Activated naive CD4-positive, alpha-beta T cell treated with anti-CD3 and anti-CD28 coated beads, Interleukin-2, amount 50 U/mL, for 16 hours (primary cell): Measurements from ENCODE around the gene IFNA17.
"Not testable (repeated sequence)": the region's sequence is repeated elsewhere in the genome, so short reads cannot be mapped to it uniquely, and the experiment has no call there.

Experiments used
- DNase-seq: peaks from one replicate; pipeline ENCODE4 v3.0.0-alpha.2; 2020

IFNA17 gene

DNA sequence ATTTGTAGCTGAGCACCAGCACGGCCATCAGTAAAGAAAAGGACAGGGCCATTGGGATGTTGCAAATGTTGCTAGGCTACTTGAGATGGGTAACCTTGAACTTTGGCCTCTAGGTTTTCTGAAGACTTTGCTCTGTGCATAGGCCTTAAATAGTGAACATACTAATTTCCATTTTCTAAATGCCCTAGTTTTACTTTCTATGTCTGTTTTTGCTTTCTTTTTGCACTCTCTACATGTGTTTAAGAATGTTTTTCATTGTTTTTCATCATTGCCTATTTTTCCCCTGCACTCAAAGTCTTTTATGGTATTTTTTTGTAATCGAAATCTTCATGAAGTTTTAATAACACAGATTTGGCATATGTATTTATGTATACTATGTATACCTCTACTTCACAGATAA is at the start of gene IFNA17:
Gene IFNA17, minus strand, starts transcription at position 101 of the 400 bp plus-strand sequence. Its CDS starts 49 bp downstream, at position 52.
- DNase-seq = no peak

DNA sequence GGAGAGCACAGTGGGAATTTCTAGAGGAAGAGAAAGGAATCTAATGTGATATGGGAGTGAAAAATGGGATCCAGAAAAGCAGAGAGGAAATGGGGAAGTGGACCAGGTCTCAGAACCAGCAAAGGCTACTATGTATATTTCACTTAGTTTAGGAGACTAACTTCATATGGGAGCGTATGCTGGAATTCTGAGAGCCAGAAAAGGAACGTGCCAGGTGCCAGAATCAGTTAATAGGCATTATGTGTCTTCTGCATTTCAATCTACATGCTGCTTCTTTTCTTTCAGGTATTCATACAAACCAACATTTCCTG is 40.3 kb upstream of the IFNA17 start:
- DNase-seq = no peak

DNA sequence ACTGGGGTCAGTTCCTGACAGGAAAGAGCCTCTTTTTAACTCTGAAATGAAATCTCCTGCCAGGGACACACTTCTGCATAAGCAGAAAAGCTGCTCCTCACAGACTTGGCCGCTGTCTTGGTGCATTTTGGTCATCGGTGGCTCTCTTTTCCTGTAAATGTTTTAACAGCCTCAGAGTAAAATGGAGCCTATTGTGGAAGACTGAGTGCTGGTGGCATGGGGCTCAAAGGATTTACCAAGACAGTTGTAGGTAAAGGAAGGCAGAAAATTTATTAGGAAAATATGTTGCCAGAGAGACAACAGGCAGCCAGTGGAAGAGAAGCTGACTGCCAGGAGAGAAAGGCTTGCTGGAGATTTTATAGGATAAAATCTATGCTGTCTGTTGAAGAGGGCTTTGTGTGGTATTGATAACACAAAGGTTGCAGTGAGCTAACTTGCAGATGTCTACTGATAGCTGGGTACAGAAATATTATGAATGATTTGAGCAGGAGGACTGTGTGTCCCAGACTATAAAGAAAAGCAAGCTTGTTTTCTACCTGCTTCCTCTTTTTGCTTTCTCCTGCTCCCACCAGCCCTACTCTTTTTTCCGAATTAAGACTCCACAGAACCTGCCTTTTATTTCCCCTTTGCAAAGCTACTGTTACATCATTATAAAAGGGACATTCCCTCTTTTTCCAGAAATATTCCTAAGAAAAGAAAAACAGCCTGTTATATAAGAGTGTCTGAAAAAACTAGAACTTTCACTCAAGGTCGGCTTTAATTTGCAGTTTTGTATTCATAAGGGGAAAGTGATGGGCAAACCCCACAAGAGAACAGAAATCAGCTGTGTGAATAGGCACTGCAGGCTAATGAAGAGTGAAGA is 39.7 kb upstream of the IFNA17 start:
- no peak for DNase-seq

DNA sequence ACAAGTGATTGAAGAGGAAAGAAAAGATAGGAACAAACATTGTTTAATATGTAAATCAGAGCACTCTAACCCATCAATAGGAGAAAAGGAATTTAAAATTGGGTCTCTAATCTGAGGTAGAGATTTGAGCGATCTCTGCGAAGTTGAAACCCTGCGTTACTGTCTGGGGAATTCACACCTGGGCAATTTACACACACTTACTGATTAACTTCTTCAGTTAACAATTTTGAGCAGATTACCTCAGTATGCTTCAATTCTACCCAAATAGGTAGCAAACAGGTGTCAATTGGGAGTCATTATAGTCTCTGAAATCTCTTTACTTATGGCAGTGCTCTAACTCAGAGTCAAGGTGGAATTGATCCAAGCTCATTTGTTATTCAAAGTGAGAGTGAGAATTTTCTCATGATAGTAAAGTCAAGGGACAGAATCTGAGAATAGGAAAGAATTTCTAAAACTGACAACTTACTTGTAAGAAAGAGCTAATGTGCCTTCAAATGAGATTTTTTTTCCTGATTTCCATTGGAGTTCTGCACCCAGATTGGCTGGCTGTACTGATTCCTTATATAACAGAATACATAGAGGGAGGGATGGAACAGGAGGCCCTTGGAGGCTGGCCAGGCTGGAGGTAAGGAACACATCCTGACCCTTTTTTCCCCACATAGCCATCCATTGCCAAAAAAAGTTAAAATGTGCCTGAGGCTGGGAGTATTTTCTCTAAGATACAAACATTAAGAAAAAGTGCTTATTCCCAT is 38.9 kb upstream of the IFNA17 start:
- DNase-seq = no peak

GRCh38 chr9:21265421-21266189 is 37.6 kb upstream of the IFNA17 start:
- DNase-seq = no peak

GRCh38 chr9:21255538-21256212 is 27.7 kb upstream of the IFNA17 start:
- no peak for DNase-seq

- no peak for DNase-seq
Observed at GRCh38 chr9:21252721-21253547, 24.9 kb upstream of the IFNA17 start.

- no peak for DNase-seq
Observed at GRCh38 chr9:21251638-21252037, 23.6 kb upstream of the IFNA17 start.

DNA sequence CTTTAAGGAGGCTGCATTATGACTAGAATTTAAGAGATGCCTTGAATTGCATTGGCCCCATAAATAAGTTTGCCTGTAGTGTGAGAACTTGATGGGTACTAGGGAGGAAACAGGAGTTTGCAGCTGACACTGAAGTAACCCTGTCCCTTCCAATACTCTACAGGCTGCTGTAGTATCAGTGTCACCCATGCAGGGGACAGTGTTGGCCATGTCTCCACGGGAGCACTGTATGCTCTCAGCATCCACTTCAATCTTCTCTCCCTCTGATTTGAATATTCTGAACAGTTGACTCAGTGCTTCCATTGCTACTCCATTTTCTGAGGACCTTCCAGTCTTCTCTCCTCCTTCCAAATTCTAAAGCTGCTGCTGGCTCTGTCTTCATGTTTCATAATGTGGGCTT is 23.2 kb upstream of the IFNA17 start:
- no peak for DNase-seq

GRCh38 chr9:21244836-21245235 is 16.8 kb upstream of the IFNA17 start:
- no peak for DNase-seq

GRCh38 chr9:21239911-21240310 is 11.9 kb upstream of the IFNA17 start, which contains the start of gene IFNA14:
TSS of gene IFNA14 (minus strand) at chr9:21240005. CDS start at chr9:21239935, 70 bp downstream.
- DNase-seq = no peak

GRCh38 chr9:21236360-21236714 is 8.3 kb upstream of the IFNA17 start:
- not testable (repeated sequence) for DNase-seq

- not testable (repeated sequence) for DNase-seq
Observed at GRCh38 chr9:21235468-21236359, 7.7 kb upstream of the IFNA17 start.

- DNase-seq = no peak
Observed at GRCh38 chr9:21234153-21234687, 6.2 kb upstream of the IFNA17 start.

- no peak for DNase-seq
Observed at GRCh38 chr9:21233258-21233657, 5.2 kb upstream of the IFNA17 start.

- DNase-seq = not testable (repeated sequence)
Observed at GRCh38 chr9:21217211-21217610, 10.8 kb downstream of the IFNA17 start, which contains the start of gene IFNA16. TSS of gene IFNA16 (minus strand) at chr9:21217311. CDS start at chr9:21217305, 6 bp downstream.

DNA sequence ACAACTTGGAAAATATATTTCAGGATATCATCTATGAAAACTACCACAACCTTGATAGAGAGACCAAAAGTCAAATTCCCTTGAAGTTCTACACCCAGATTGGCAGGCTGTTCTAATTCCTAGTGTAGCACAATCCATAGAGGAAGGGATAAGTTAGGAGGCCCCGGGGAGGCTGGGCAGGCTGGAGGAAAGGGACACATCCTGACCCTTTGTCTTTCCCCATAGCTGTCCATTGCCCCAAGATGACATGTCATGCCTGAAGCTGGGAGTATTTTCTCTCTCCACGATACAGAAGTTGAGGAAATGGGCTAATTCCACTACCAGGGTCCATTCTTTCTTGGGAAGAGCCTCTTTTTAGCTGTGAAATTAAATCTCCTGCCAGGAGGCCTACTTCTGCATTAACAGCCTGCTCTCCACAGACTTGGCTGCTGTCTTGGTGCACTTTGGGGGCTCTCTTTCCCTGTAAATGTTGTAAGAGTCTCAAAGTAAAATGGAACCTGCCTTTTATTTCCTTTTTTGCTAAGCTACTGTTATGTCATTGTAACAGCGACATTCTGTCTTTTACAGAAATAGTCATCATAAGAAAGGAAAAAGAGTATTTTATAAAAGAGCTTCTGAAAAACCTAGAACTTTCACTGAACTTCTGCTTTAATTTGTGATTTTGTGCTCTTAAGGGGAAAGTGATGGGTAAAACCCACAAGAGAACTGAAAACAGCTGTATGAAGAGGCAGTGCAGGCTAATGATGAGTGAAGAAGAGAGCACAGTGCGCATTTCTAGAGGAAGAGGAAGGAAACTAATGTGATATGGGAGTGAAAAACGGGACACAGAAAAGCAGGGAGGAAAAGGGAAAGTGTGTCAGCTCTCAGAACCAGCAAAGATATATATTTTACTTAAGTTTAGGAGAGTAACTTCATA is 14.4 kb downstream of the IFNA17 start:
- not testable (repeated sequence) for DNase-seq

DNA sequence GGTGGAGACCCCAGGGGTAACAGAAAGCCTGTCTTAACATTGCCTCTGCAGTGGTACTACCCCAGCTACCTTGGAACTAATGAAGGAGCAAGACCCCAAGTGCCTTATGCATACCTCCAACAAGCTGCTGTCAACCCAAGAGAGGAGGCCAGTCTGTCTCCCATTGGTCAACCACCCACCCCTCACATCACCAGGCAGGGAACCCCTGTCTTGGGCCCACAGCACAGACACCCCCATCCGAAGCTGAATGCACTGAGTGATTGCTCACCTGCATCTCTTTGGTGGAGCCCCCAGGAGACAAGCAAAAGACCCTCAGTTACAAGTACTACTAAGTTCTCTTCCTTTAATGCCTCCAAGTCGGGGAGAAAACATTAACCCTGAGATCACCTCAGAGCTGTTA is 15.9 kb downstream of the IFNA17 start:
- not testable (repeated sequence) for DNase-seq

DNA sequence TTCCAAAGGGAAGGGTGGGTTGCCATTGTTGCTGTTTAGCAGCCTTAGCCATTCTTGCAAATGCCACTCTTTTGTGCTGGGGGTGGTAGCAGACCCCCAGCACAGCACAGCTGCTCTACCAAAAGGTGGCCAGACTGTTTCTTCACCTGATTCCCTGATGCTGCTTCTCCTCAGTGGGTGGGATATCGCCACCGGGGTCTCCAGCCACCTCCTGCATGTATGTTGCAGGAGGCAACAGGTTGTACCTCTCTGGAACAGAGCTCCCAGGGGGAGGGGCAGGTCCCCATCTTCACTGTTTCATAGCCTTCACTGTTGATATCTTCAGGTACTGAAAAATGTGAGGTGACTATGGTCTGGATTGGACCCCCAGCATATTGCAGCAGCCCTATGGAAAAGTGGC is 17.2 kb downstream of the IFNA17 start:
- DNase-seq = not testable (repeated sequence)
